NT2/D1 (cell line): ENCODE results near the gene WDR81.
"Not testable (repeated sequence)": the region's sequence is repeated elsewhere in the genome, so short reads cannot be mapped to it uniquely, and the experiment has no call there.

ENCODE experiments used
- DNase-seq: peaks from one replicate; pipeline ENCODE4 v3.0.0-alpha.2; 2011; ENCODE audit warnings: low read depth, low spot score
- H3K27me3 ChIP-seq: 2 replicates; pipeline ENCODE4 v1.6.0; 2011; ENCODE audit warnings: mild to moderate bottlenecking; ENCODE audit not compliant: insufficient read length, insufficient read depth
- H3K36me3 ChIP-seq: 2 replicates; pipeline ENCODE4 v1.6.1; 2011; ENCODE audit warnings: mild to moderate bottlenecking, low read length, mixed read lengths; ENCODE audit not compliant: insufficient read depth, insufficient read length
- H3K4me1 ChIP-seq: 2 replicates; pipeline ENCODE4 v1.5.1; 2011; ENCODE audit not compliant: insufficient read depth, insufficient read length
- H3K4me3 ChIP-seq: 2 replicates; pipeline ENCODE4 v1.5.1; 2011; ENCODE audit warnings: low read depth; ENCODE audit not compliant: insufficient read length
- H3K9ac ChIP-seq: 2 replicates; pipeline ENCODE4 v1.6.0; 2011; ENCODE audit warnings: low read depth; ENCODE audit not compliant: insufficient read length
- H3K9me3 ChIP-seq: 2 replicates; pipeline ENCODE4 v1.5.1; 2011; ENCODE audit warnings: mild to moderate bottlenecking, low read length; ENCODE audit not compliant: insufficient read depth
- SUZ12 ChIP-seq: IDR thresholded peaks from 2 replicates; pipeline ENCODE4 v1.6.1; 2011; ENCODE audit not compliant: insufficient read length, insufficient read depth; ENCODE audit errors: extremely low read depth
- YY1 ChIP-seq: IDR thresholded peaks from 2 replicates; pipeline ENCODE4 v1.6.1; 2011; ENCODE audit not compliant: insufficient read length, insufficient read depth
- ZNF274 ChIP-seq: IDR thresholded peaks from 2 replicates; pipeline ENCODE4 v1.6.1; 2011; ENCODE audit warnings: mild to moderate bottlenecking, low read depth, low read length

The WDR81 gene

GRCh38 chr17:1724351-1724868 lies at the start of gene WDR81:
WDR81 (plus strand) TSS chr17:1724704; CDS start chr17:1724960, 256 bp downstream.
- Histone ChIP-seq H3K36me3 (peaks cover 26% of the 10 kb centered on the region), H3K9ac (peak within 1 kb of the TSS; percentile 80), H3K4me1 (peaks cover 8% of the 10 kb centered on the region), H3K9me3 (no peaks in the 10 kb centered on the region), H3K4me3 (peak within 1 kb of the TSS; percentile 39), H3K27me3 (no peaks in the 10 kb centered on the region)
- TF ChIP-seq ZNF274 = no peak
- no peak for TF ChIP-seq YY1
- TF ChIP-seq SUZ12 = no peak
- DNase-seq = no peak

GRCh38 chr17:1676401-1676800 lies 48.1 kb upstream of the WDR81 start:
- Histone ChIP-seq H3K4me1 (no peaks in the 10 kb centered on the region), H3K9me3 (no peaks in the 10 kb centered on the region), H3K4me3 (no peak overlapping the region), H3K9ac (no peak overlapping the region), H3K27me3 (no peaks in the 10 kb centered on the region), H3K36me3 (peaks cover 92% of the 10 kb centered on the region)
- no peak for TF ChIP-seq SUZ12
- no peak for TF ChIP-seq YY1
- TF ChIP-seq ZNF274 = no peak
- no peak for DNase-seq

- DNase-seq = no peak
- no peak for TF ChIP-seq ZNF274
- TF ChIP-seq SUZ12 = no peak
- TF ChIP-seq YY1 = no peak
- Histone ChIP-seq H3K4me1 (no peaks in the 10 kb centered on the region), H3K9ac (no peak overlapping the region), H3K27me3 (no peaks in the 10 kb centered on the region), H3K36me3 (peaks cover 53% of the 10 kb centered on the region), H3K9me3 (no peaks in the 10 kb centered on the region), H3K4me3 (peak overlapping the region; percentile 80)
These were observed 41.0 kb upstream of the WDR81 start for GRCh38 chr17:1683459-1683858.

- H3K4me1 ChIP-seq = no peaks in the 10 kb centered on the region
- TF ChIP-seq SUZ12 (no peak), ZNF274 (no peak), YY1 (peak; percentile 78)
- peaks cover 41% of the 10 kb centered on the region for H3K36me3 ChIP-seq
- DNase-seq = peak; percentile 89
- no peaks in the 10 kb centered on the region for H3K9me3 ChIP-seq
- H3K9ac ChIP-seq = peak within 1 kb of the TSS; percentile 86
- no peaks in the 10 kb centered on the region for H3K27me3 ChIP-seq
- H3K4me3 ChIP-seq = peak within 1 kb of the TSS; percentile 80
These were observed 39.9 kb upstream of the WDR81 start, which contains the start of gene PRPF8 for GRCh38 chr17:1684378-1685189. PRPF8 (minus strand) TSS chr17:1684867; CDS start chr17:1684571, 296 bp downstream.

GRCh38 chr17:1686086-1686485 lies 38.4 kb upstream of the WDR81 start:
- H3K4me1 ChIP-seq = no peaks in the 10 kb centered on the region
- H3K9me3 ChIP-seq = no peaks in the 10 kb centered on the region; the same call in 1 of the 2 replicates
- TF ChIP-seq ZNF274 (no peak), YY1 (no peak), SUZ12 (no peak)
- DNase-seq = no peak
- H3K36me3 ChIP-seq = peaks cover 26% of the 10 kb centered on the region
- H3K4me3 ChIP-seq = no peak overlapping the region
- H3K9ac ChIP-seq = no peak overlapping the region
- no peaks in the 10 kb centered on the region for H3K27me3 ChIP-seq

- DNase-seq, H3K4me3 ChIP-seq, H3K9me3 ChIP-seq, H3K4me1 ChIP-seq, H3K36me3 ChIP-seq, H3K9ac ChIP-seq, H3K27me3 ChIP-seq: not testable (repeated sequence)
These were observed 36.1 kb upstream of the WDR81 start for GRCh38 chr17:1688405-1688804.

GRCh38 chr17:1690544-1691221 lies 33.8 kb upstream of the WDR81 start:
- no peaks in the 10 kb centered on the region for H3K4me1 ChIP-seq

More at GRCh38 chr17:1690544-1691221, 33.8 kb upstream of the WDR81 start:
- H3K4me3 ChIP-seq = no peak overlapping the region
- no peaks in the 10 kb centered on the region for H3K36me3 ChIP-seq
- no peak for DNase-seq
- H3K9me3 ChIP-seq = no peaks in the 10 kb centered on the region; the same call in 1 of the 2 replicates
- TF ChIP-seq YY1 (no peak), SUZ12 (no peak), ZNF274 (no peak)
- no peak overlapping the region for H3K9ac ChIP-seq
- H3K27me3 ChIP-seq = no peaks in the 10 kb centered on the region
